Measurements from ENCODE around the gene LRCH1.

DNA sequence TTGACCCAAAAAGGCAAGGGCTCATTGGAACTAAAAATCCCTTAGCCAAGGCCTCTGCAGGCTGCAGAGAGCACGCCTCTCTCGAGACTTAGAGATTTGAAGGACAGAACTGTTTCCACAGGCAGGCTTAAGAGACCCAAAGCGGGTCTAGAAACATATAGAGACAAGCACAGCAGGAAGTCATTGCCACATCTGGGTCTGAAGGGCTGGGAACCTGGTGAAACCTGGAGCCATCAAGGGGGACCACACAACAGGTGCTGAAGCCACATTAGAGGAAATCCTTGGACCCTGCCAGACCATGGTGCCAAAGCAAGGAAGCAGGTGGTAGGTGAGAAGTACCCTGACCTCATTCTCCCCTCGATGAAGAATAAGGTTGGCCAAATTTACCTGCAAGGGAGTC lies 33.8 kb upstream of the LRCH1 start:
- TF ChIP-seq CTCF (IDR thresholded peaks at IDR 0.05) (no peak), EZH2phosphoT487 (IDR thresholded peaks at IDR 0.05) (no peak), EZH2 (IDR thresholded peaks at IDR 0.05) (no peak)
